Astrocyte (in vitro differentiated cells and primary cell): ENCODE results near the gene ATP6V0D1.

Source experiments
- EZH2 ChIP-seq: IDR thresholded peaks from 2 replicates; pipeline ENCODE4 v1.6.1; 2012; ENCODE audit warnings: mild to moderate bottlenecking, low read length, inconsistent platforms; ENCODE audit not compliant: insufficient read depth
- TF ChIP-seq, protein P1 (sequence below): IDR thresholded peaks from 2 replicates; pipeline ENCODE4 v1.5.1; 2011; ENCODE audit warnings: low read depth, mild to moderate bottlenecking, inconsistent platforms, low read length, moderate library complexity; ENCODE audit not compliant: insufficient read depth

DNA sequence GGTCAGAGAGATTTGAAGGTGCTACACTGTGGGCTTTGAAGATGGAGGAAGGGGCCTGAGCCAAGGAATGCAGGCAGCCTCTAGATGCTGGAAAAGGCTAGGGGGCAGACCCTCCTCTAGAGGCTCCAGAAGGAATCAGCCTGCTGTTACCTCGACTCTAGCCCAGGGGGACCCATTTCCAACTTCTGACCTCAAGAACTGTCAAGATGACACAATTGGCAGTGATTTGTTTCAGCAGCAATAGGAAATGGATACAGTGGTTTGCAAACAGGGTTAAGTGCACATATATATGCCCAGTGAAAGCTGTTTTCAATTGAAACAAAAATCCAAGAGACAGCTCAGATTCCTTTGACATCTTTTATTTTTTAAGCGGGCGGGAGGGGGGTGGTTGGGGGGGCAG lies 61.0 kb downstream of the ATP6V0D1 start:
- TF ChIP-seq, protein P1, sequence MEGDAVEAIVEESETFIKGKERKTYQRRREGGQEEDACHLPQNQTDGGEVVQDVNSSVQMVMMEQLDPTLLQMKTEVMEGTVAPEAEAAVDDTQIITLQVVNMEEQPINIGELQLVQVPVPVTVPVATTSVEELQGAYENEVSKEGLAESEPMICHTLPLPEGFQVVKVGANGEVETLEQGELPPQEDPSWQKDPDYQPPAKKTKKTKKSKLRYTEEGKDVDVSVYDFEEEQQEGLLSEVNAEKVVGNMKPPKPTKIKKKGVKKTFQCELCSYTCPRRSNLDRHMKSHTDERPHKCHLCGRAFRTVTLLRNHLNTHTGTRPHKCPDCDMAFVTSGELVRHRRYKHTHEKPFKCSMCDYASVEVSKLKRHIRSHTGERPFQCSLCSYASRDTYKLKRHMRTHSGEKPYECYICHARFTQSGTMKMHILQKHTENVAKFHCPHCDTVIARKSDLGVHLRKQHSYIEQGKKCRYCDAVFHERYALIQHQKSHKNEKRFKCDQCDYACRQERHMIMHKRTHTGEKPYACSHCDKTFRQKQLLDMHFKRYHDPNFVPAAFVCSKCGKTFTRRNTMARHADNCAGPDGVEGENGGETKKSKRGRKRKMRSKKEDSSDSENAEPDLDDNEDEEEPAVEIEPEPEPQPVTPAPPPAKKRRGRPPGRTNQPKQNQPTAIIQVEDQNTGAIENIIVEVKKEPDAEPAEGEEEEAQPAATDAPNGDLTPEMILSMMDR = no peak
- no peak for TF ChIP-seq EZH2
